GM12878 (cell line): ENCODE data around the gene SHH. TPM values are rescaled to one million over a fixed set of nuclear protein-coding genes. Genes with fewer than 3 reads are reported as not detected.

Experiments
- ATAC-seq: fragments of 200-7000 bp; cut with Tn5 transposase; 3 replicates; pipeline ENCODE4 v1.9.1; 2020; ENCODE audit warnings: mild to moderate bottlenecking, moderate library complexity
- BruUV-seq: library from RNA; stranded (reverse); fragments of 400-500 nt; replicated peaks from 2 replicates; lab custom pipeline; 2021; lab: Mats Ljungman, UMichigan
- CTCF ChIA-PET: fragments of 300-600 bp; sonication (Branson Sonifier 250); formaldehyde crosslinking; extraction: SDS; loops from one replicate; lab custom pipeline; 2021; ENCODE audit warnings: inconsistent platforms; lab: Yijun Ruan, JAX
- POLR2A ChIA-PET: fragments of 350-600 bp; formaldehyde crosslinking; extraction: SDS; loops from one replicate; lab custom pipeline; 2021; ENCODE audit warnings: inconsistent platforms; lab: Charles Lee
- RAD21 ChIA-PET: fragments of 300-600 bp; sonication (Branson Sonifier 250); formaldehyde crosslinking; loops from one replicate; lab custom pipeline; 2023; ENCODE audit warnings: antibody characterized with exemption; ENCODE audit not compliant: unreplicated experiment; lab: Charles Lee
- SMC1A ChIA-PET: fragments of 300-600 bp; sonication (Branson Sonifier 250); formaldehyde crosslinking; loops from one replicate; lab custom pipeline; 2023; ENCODE audit not compliant: unreplicated experiment, uncharacterized antibody; lab: Charles Lee
- DNase-seq: peaks from one replicate; pipeline ENCODE4 v3.0.0-alpha.2; 2011; ENCODE audit warnings: low read depth, low spot score
- FAIRE-seq: peaks from 3 replicates; lab custom pipeline; 2011; peaks lifted over from hg19 to GRCh38; lab: Jason Lieb, UNC
- H2AFZ ChIP-seq: 2 replicates; pipeline ENCODE4 v1.6.0; 2011; ENCODE audit warnings: low read depth, low read length, control low read depth; ENCODE audit not compliant: control insufficient read depth
- H3K27ac ChIP-seq: 2 replicates; pipeline ENCODE4 v1.5.1; 2011; ENCODE audit warnings: control low read depth; ENCODE audit not compliant: control insufficient read depth, insufficient read depth
- H3K27me3 ChIP-seq, 2 experiments: replicated peaks in 1 of 2; 2 replicates each; pipeline versions ENCODE4 v1.6.0 to v1.6.1; 2011; ENCODE audit warnings: low read length in 1 of 2; ENCODE audit not compliant: control insufficient read depth in 2 of 2, insufficient read depth in 2 of 2
- H3K36me3 ChIP-seq, 2 experiments: 2 replicates each; pipeline ENCODE4 v1.5.1; 2011; ENCODE audit warnings: low read length in 1 of 2; ENCODE audit not compliant: control insufficient read depth in 2 of 2, insufficient read depth in 2 of 2
- H3K4me1 ChIP-seq: 2 replicates; pipeline ENCODE4 v1.6.1; 2011; ENCODE audit warnings: mild to moderate bottlenecking, low read length, moderate library complexity, mixed read lengths; ENCODE audit not compliant: control insufficient read depth, insufficient read depth
- H3K4me2 ChIP-seq: 2 replicates; pipeline ENCODE4 v1.6.0; 2011; ENCODE audit warnings: control low read depth; ENCODE audit not compliant: control insufficient read depth, insufficient read depth
- H3K4me3 ChIP-seq: fragments of 200-600 bp; sonication (generic); 2 replicates; pipeline ENCODE4 v1.5.1; 2016
- H3K79me2 ChIP-seq: 2 replicates; pipeline ENCODE4 v1.6.0; 2011; ENCODE audit warnings: low read length; ENCODE audit not compliant: control insufficient read depth, insufficient read depth
- H3K9ac ChIP-seq: 2 replicates; pipeline ENCODE4 v1.8.0; 2011; ENCODE audit warnings: low read length, control low read depth, mixed read lengths; ENCODE audit not compliant: control insufficient read depth, insufficient read depth
- H3K9me3 ChIP-seq: replicated peaks from 3 replicates; pipeline ENCODE4 v1.5.1; 2011; ENCODE audit warnings: mild to moderate bottlenecking, low read length; ENCODE audit not compliant: control insufficient read depth, insufficient read depth
- H4K20me1 ChIP-seq: 2 replicates; pipeline ENCODE4 v1.6.0; 2011; ENCODE audit not compliant: control insufficient read depth, insufficient read depth
- ATF2 ChIP-seq: IDR thresholded peaks from 2 replicates; pipeline ENCODE4 v1.6.1; 2012; ENCODE audit warnings: low read length, inconsistent platforms
- ATF7 ChIP-seq: fragments of 450-650 bp; IDR thresholded peaks from 2 replicates; pipeline ENCODE4 v1.6.1; 2016; ENCODE audit warnings: low read depth, mild to moderate bottlenecking
- BMI1 ChIP-seq: fragments of 450-650 bp; IDR thresholded peaks from 2 replicates; pipeline ENCODE4 v1.6.1; 2016; ENCODE audit warnings: mild to moderate bottlenecking, moderate library complexity, borderline replicate concordance
- E2F8 ChIP-seq: fragments of 450-650 bp; IDR thresholded peaks from 2 replicates; pipeline ENCODE4 v1.6.1; 2018; ENCODE audit warnings: mild to moderate bottlenecking, low read depth, moderate library complexity; ENCODE audit not compliant: partially characterized antibody
- IRF4 ChIP-seq: IDR thresholded peaks from 2 replicates; pipeline ENCODE4 v1.6.1; 2011; ENCODE audit warnings: low read depth, low read length
- KLF5 ChIP-seq: fragments of 450-650 bp; IDR thresholded peaks from 2 replicates; pipeline ENCODE4 v1.6.1; 2014; ENCODE audit warnings: mild to moderate bottlenecking; ENCODE audit not compliant: partially characterized antibody
- NFYA ChIP-seq: IDR thresholded peaks from 2 replicates; pipeline ENCODE4 v1.6.1; 2011; ENCODE audit warnings: low read depth, mild to moderate bottlenecking, low read length, improper control_type of control experiment, borderline replicate concordance
- PKNOX1 ChIP-seq: fragments of 450-650 bp; IDR thresholded peaks from 2 replicates; pipeline ENCODE4 v1.6.1; 2016; ENCODE audit warnings: mild to moderate bottlenecking
- YY1 ChIP-seq: IDR thresholded peaks from 2 replicates; pipeline ENCODE4 v1.6.1; 2011; ENCODE audit warnings: low read depth, mild to moderate bottlenecking, low read length
- ZNF384 ChIP-seq: IDR thresholded peaks from 2 replicates; pipeline ENCODE4 v1.6.1; 2012; ENCODE audit warnings: low read depth, mild to moderate bottlenecking, low read length, improper control_type of control experiment, borderline replicate concordance
- WGBS: methylation state at CpG from one replicate; pipeline ENCODE4 v1.1.6; 2016; ENCODE audit warnings: low lambda C conversion rate; ENCODE audit not compliant: insufficient replicate concordance, insufficient coverage; ENCODE audit errors: missing lambda C conversion rate; 5-methylcytosine and 5-hydroxymethylcytosine counted together
- in situ Hi-C: fragments of 300-500 bp; cut with MboI; formaldehyde crosslinking; loops from 9 replicates; pipeline ENCODE4 v1.14.3; 2018; ENCODE audit warnings: mixed read lengths
- intact Hi-C: fragments of 100-400 bp; cut with micrococcal nuclease; formaldehyde crosslinking; loops from one replicate; pipeline ENCODE4 v1.14.2; 2022; ENCODE audit not compliant: unreplicated experiment
- polyA plus RNA-seq, 11 experiments: library from polyadenylated mRNA; depleted of rRNA in 4 of 11; unstranded in 6 of 11; stranded (reverse) in 5 of 11; fragments of >200 nt; fragmentation: Nextera tagmentation in 4 of 11; fragmentation: Illumina TruSeq in 1 of 11; extraction: Ambion mirVana in 4 of 11; extraction: Trizol in 1 of 11; gene quantifications; 1 replicate in 1 of 11; 2 replicates in 10 of 11; pipeline versions ENCODE4 v1.2.1 to v1.2.3, GENCODE V29; 2011 to 2016; ENCODE audit warnings: inconsistent platforms in 2 of 11, missing spikeins in 2 of 11, low read depth in 1 of 11
- total RNA-seq, 4 experiments: library from RNA; depleted of rRNA in 3 of 4; stranded (reverse); fragments of >200 nt in 3 of 4; fragmentation: Illumina TruSeq in 1 of 4; extraction: Trizol in 1 of 4; gene quantifications; 2 replicates each; pipeline versions ENCODE4 v1.2.1 to v1.2.3, GENCODE V29; 2013 to 2021

The SHH gene
- total and polyA plus RNA-seq, 10 of the 15 experiments (the other 5 are each of a cell fraction or from before 2014, with no cell fraction given), result not detected

- FAIRE-seq (no peak), DNase-seq (no peak)
- whole genome bisulfite sequencing, result 15% methylated on average over 5 of the region's 5 CpGs
- Histone ChIP-seq H2AFZ (no peak overlapping the region), H3K4me3 (no peak overlapping the region), H3K9me3 (no peaks in the 10 kb centered on the region), H3K79me2 (no peaks in the 10 kb centered on the region), H3K36me3 (no peaks in the 10 kb centered on the region)
- RAD21 ChIA-PET, result no interaction called here
- intact Hi-C loops, result no loop called here
- TF ChIP-seq ATF2 (no peak), BMI1 (no peak), IRF4 (no peak), ATF7 (no peak), KLF5 (no peak), ZNF384 (no peak), E2F8 (no peak), YY1 (no peak), NFYA (no peak), PKNOX1 (no peak)
- TF ChIP-seq, all 136 proteins: peak for 0
- Histone ChIP-seq H3K9ac (no peak overlapping the region), H3K4me1 (no peaks in the 10 kb centered on the region), H3K27ac (no peak overlapping the region), H3K27me3 (no peaks in the 10 kb centered on the region; a peak in 1 of 4 replicates), H4K20me1 (no peaks in the 10 kb centered on the region), H3K4me2 (no peak overlapping the region)
- BruUV-seq, result no TSS peak
- ChIA-PET POLR2A (no interaction called here), SMC1A (no interaction called here), CTCF (no interaction called here)
- ATAC-seq, result no peak
- in situ Hi-C loops, result no loop called here
Observed at GRCh38 chr7:155850001-155850436, 37.8 kb upstream of the SHH start.
